Karpas-422 (cell line): Measurements from ENCODE around the gene RPL27A. TPM values are rescaled to one million over a fixed set of nuclear protein-coding genes. Genes with fewer than 3 reads are reported as not detected.
A peak's percentile ranks its signal among the peaks of the same experiment; 100 is the strongest.

Experiments
- DNase-seq: peaks from one replicate; pipeline ENCODE4 v3.0.0-alpha.2; 2015
- H2AFZ ChIP-seq: fragments of 200-600 bp; sonication (generic); 2 replicates; pipeline ENCODE4 v1.6.1; 2014; ENCODE audit warnings: antibody characterized with exemption, low read length, mixed read lengths
- H3K27ac ChIP-seq: fragments of 200-600 bp; sonication (generic); 2 replicates; pipeline ENCODE4 v1.5.1; 2014; ENCODE audit warnings: mild to moderate bottlenecking, low read length, moderate library complexity
- H3K27me3 ChIP-seq: fragments of 200-600 bp; sonication (generic); 2 replicates; pipeline ENCODE4 v1.6.1; 2014; ENCODE audit warnings: low read length, mixed read lengths
- H3K36me3 ChIP-seq: fragments of 200-600 bp; sonication (generic); 2 replicates; pipeline ENCODE4 v1.6.1; 2014; ENCODE audit warnings: low read length, mixed read lengths; ENCODE audit not compliant: insufficient read depth
- H3K4me1 ChIP-seq: fragments of 200-600 bp; sonication (generic); 2 replicates; pipeline ENCODE4 v1.6.1; 2014; ENCODE audit warnings: mild to moderate bottlenecking, low read length, mixed read lengths
- H3K4me2 ChIP-seq: fragments of 200-600 bp; sonication (generic); 2 replicates; pipeline ENCODE4 v1.6.1; 2014; ENCODE audit warnings: low read length, low read depth, mild to moderate bottlenecking; ENCODE audit not compliant: poor library complexity, severe bottlenecking
- H3K4me3 ChIP-seq: fragments of 200-600 bp; sonication (generic); 2 replicates; pipeline ENCODE4 v1.5.1; 2014; ENCODE audit warnings: mild to moderate bottlenecking, antibody characterized with exemption, low read length, mixed read lengths
- H3K79me2 ChIP-seq: fragments of 200-600 bp; sonication (generic); 2 replicates; pipeline ENCODE4 v1.6.1; 2014; ENCODE audit warnings: mild to moderate bottlenecking, low read length, mixed read lengths
- H3K9ac ChIP-seq: fragments of 200-600 bp; sonication (generic); 2 replicates; pipeline ENCODE4 v1.6.0; 2014; ENCODE audit warnings: low read length
- H3K9me2 ChIP-seq: fragments of 200-600 bp; sonication (generic), shearing (Covaris generic); replicated peaks from 2 replicates; pipeline ENCODE4 v1.6.0; 2014; ENCODE audit warnings: mild to moderate bottlenecking, low read length, moderate library complexity; ENCODE audit not compliant: insufficient read depth
- H3K9me3 ChIP-seq: fragments of 300-700, 200-600 bp; sonication (generic); 2 replicates; pipeline ENCODE4 v1.6.1; 2014; ENCODE audit warnings: low read length, mixed read lengths
- H4K20me1 ChIP-seq: fragments of 200-600 bp; sonication (generic); 2 replicates; pipeline ENCODE4 v1.6.1; 2014; ENCODE audit warnings: mild to moderate bottlenecking, antibody characterized with exemption, low read length, low read depth; ENCODE audit not compliant: insufficient read depth
- total RNA-seq: library from RNA; depleted of rRNA; stranded (reverse); fragments of >200 nt; shearing (Covaris generic); gene quantifications from 2 replicates; pipeline ENCODE4 v1.2.3, GENCODE V29; 2014; ENCODE audit warnings: low replicate concordance

The RPL27A gene
- total RNA-seq, 1 experiment from 2014 or later: 2,423 TPM

- Histone ChIP-seq H3K27ac (no peak overlapping the region), H4K20me1 (no peaks in the 10 kb centered on the region), H3K4me1 (peaks cover 6% of the 10 kb centered on the region), H2AFZ (no peak overlapping the region), H3K36me3 (0 out of 2 replicates have a peak, but pooled peaks cover 3% of the 10 kb centered on the region), H3K9me3 (no peaks in the 10 kb centered on the region), H3K27me3 (no peaks in the 10 kb centered on the region), H3K79me2 (no peaks in the 10 kb centered on the region), H3K4me3 (no peak overlapping the region), H3K4me2 (no peak overlapping the region), H3K9me2 (no peaks in the 10 kb centered on the region), H3K9ac (no peak overlapping the region)
- no peak for DNase-seq
These were observed 35.7 kb upstream of the RPL27A start for GRCh38 chr11:8646873-8647272.

DNA sequence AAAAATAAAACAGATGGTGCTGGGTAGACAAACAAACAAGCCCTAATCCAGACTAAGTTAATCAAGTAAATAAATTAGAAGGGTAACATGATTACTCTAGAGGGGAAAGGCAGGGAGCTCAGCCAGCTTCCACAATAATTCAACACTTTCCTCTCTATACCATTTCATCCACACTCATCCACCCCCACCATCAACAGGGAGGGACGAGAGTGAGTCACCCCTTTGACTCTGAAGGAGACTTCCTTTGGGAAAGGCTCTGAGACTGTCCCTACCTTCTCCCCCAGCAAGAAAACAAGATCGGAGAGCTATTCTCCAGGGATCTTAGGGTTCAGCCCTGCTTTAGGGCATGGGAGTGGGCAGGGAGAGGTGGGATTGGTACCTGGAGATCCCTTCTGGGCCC, 33.2 kb upstream of the RPL27A start:
- Histone ChIP-seq H3K4me3 (no peak overlapping the region), H3K4me1 (peaks cover 6% of the 10 kb centered on the region), H3K9me3 (no peaks in the 10 kb centered on the region), H3K4me2 (no peak overlapping the region), H3K27ac (no peak overlapping the region), H2AFZ (no peak overlapping the region), H3K9ac (no peak overlapping the region), H3K27me3 (no peaks in the 10 kb centered on the region), H3K79me2 (no peaks in the 10 kb centered on the region), H3K36me3 (0 out of 2 replicates have a peak, but pooled peaks cover 3% of the 10 kb centered on the region), H3K9me2 (no peaks in the 10 kb centered on the region), H4K20me1 (no peaks in the 10 kb centered on the region)
- no peak for DNase-seq

GRCh38 chr11:8650401-8650990, 32.1 kb upstream of the RPL27A start:
- no peaks in the 10 kb centered on the region for H4K20me1 ChIP-seq
- H3K27ac ChIP-seq: no peak overlapping the region
- H3K9me3 ChIP-seq: no peaks in the 10 kb centered on the region
- H3K9ac ChIP-seq: no peak overlapping the region
- H3K27me3 ChIP-seq: no peaks in the 10 kb centered on the region
- no peak overlapping the region for H3K4me2 ChIP-seq
- DNase-seq: no peak
- H3K4me3 ChIP-seq: no peak overlapping the region
- H2AFZ ChIP-seq: no peak overlapping the region
- H3K36me3 ChIP-seq: 0 out of 2 replicates have a peak, but pooled peaks cover under 1% of the 10 kb centered on the region
- H3K9me2 ChIP-seq: no peaks in the 10 kb centered on the region
- H3K4me1 ChIP-seq: peaks cover 6% of the 10 kb centered on the region
- H3K79me2 ChIP-seq: no peaks in the 10 kb centered on the region

- H3K4me1 ChIP-seq: peaks cover 13% of the 10 kb centered on the region
- no peak overlapping the region for H3K9ac ChIP-seq
- H3K36me3 ChIP-seq: no peaks in the 10 kb centered on the region
- H3K4me2 ChIP-seq: no peak overlapping the region
- no peaks in the 10 kb centered on the region for H3K27me3 ChIP-seq
- DNase-seq: no peak
- H3K27ac ChIP-seq: no peak overlapping the region
- no peaks in the 10 kb centered on the region for H3K9me2 ChIP-seq
- no peaks in the 10 kb centered on the region for H3K79me2 ChIP-seq
- H2AFZ ChIP-seq: no peak overlapping the region
- H3K9me3 ChIP-seq: no peaks in the 10 kb centered on the region
- no peaks in the 10 kb centered on the region for H4K20me1 ChIP-seq
- H3K4me3 ChIP-seq: no peak overlapping the region
These were observed 30.5 kb upstream of the RPL27A start for GRCh38 chr11:8652140-8652539.

GRCh38 chr11:8654503-8654902, 28.1 kb upstream of the RPL27A start:
- Histone ChIP-seq H2AFZ (no peak overlapping the region), H3K79me2 (no peaks in the 10 kb centered on the region), H3K4me1 (peaks cover 7% of the 10 kb centered on the region), H3K36me3 (no peaks in the 10 kb centered on the region), H3K4me2 (no peak overlapping the region), H3K9ac (no peak overlapping the region), H4K20me1 (no peaks in the 10 kb centered on the region), H3K9me2 (no peaks in the 10 kb centered on the region), H3K27ac (no peak overlapping the region), H3K4me3 (no peak overlapping the region), H3K27me3 (no peaks in the 10 kb centered on the region), H3K9me3 (no peaks in the 10 kb centered on the region)
- DNase-seq: no peak

GRCh38 chr11:8656291-8656690, 26.3 kb upstream of the RPL27A start:
- H3K27ac ChIP-seq: no peak overlapping the region; the same call in 1 of the 2 replicates
- peaks cover 7% of the 10 kb centered on the region for H3K4me1 ChIP-seq
- H4K20me1 ChIP-seq: no peaks in the 10 kb centered on the region
- no peak overlapping the region for H3K4me2 ChIP-seq
- no peaks in the 10 kb centered on the region for H3K79me2 ChIP-seq
- H3K9me2 ChIP-seq: no peaks in the 10 kb centered on the region
- no peaks in the 10 kb centered on the region for H3K36me3 ChIP-seq
- no peaks in the 10 kb centered on the region for H3K9me3 ChIP-seq
- no peaks in the 10 kb centered on the region for H3K27me3 ChIP-seq
- no peak overlapping the region for H3K4me3 ChIP-seq
- H2AFZ ChIP-seq: no peak overlapping the region
- peak overlapping the region; percentile 41 for H3K9ac ChIP-seq
- peak; percentile 56 for DNase-seq

DNA sequence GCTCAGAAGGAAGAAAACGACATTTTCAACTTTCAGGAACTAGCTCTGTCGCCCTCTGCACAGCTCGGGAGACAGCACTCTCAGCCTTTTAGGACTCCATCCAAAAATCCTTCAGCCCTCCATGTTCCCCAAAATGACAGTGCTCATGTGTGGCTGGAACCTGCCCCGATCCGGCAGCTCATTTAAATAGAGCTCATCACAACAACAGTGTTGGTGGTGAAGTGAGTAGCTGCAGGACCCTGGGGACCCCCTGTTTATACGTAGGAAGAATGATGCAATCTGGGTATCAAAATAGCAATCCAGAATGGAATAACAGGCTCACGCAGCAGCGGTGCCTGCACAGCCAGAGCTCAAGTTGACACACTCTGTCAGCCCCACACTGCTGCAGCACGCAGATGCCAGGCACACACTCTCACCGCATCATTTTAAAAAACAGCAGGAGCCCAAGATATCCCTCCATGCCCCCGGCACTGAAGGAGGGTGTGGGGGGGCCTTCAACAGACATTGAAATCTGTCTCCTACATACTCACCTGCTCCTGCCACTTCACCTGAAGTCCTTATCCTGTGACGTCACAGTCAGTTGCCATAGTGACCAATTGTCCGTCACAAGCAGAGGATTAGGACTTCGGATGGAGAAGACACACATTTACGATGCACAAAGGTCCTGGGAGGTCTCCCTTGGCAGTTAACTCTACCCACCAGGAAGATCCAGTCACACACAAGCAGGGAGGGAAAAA, 24.1 kb upstream of the RPL27A start:
- no peak overlapping the region for H3K4me3 ChIP-seq
- H3K9me3 ChIP-seq: no peaks in the 10 kb centered on the region
- H3K9me2 ChIP-seq: no peaks in the 10 kb centered on the region
- H2AFZ ChIP-seq: no peak overlapping the region
- DNase-seq: no peak
- no peaks in the 10 kb centered on the region for H3K27me3 ChIP-seq
- no peak overlapping the region for H3K27ac ChIP-seq
- no peak overlapping the region for H3K4me2 ChIP-seq
- H3K79me2 ChIP-seq: no peaks in the 10 kb centered on the region
- no peak overlapping the region for H3K9ac ChIP-seq
- peaks cover 7% of the 10 kb centered on the region for H3K4me1 ChIP-seq
- H4K20me1 ChIP-seq: no peaks in the 10 kb centered on the region
- H3K36me3 ChIP-seq: no peaks in the 10 kb centered on the region

DNA sequence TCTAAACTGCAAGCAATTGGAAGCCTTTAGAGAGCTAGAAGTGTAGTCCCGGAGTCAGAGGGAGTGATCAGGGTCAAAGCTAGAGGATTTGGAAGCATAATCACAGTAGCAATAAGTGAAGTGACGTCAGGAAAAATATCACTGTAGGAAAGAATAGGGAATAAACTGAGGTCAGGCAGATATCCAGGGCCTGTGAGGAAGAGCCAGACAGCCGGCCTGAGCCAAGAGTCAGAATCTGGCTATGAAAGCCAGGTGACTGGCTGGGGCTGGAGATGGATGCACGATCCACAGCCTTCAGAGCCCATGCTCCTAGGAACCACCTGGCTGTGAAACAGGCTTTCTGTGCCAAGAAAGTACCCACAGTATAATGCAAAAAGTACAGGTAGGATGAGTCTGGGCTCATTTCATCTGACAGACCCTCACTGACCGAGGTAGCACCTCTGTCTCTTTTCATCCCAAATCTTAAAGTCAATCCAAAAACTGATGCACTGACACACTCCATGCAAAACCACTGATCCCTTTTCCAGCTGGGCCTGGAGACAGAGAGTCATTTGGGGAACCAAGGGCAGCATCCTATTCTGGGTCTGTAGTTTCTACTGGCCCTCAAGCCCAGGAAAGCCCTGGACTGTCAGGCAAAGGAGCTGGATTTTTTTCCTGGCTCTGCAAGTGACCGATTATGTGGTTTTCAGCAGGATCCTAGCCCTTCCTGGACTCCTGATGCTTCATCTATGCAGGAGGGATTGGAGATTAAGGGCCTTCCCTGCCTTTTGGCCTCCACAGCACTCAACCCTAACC, 21.4 kb upstream of the RPL27A start:
- H3K9me2 ChIP-seq: no peaks in the 10 kb centered on the region
- H3K36me3 ChIP-seq: no peaks in the 10 kb centered on the region
- no peak for DNase-seq
- H2AFZ ChIP-seq: no peak overlapping the region
- no peak overlapping the region for H3K9ac ChIP-seq
- H4K20me1 ChIP-seq: no peaks in the 10 kb centered on the region
- no peak overlapping the region for H3K4me3 ChIP-seq
- no peaks in the 10 kb centered on the region for H3K9me3 ChIP-seq
- no peaks in the 10 kb centered on the region for H3K79me2 ChIP-seq
- H3K4me2 ChIP-seq: no peak overlapping the region
- H3K27ac ChIP-seq: no peak overlapping the region
- peaks cover 7% of the 10 kb centered on the region for H3K4me1 ChIP-seq
- H3K27me3 ChIP-seq: no peaks in the 10 kb centered on the region
